Measurements from ENCODE around the gene TAS2R40.

DNA sequence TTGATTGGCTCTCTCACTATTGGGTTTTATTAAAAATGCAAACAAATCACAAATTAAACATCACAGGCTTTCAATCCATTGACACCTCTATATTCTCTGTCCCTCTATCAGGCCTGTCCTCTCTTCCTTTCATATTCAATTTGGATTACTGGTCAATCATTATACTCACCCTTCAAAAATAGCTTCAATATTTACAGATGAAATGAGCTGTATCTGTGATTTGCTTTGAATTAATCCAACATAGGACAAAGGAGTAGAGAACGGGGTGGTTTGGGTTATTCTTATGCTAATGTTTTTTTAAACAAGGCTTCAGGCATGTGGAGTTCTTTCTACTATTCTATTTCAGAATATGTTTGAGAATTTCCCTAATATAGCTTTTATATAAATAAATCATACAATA lies 36.3 kb upstream of the TAS2R40 start:
- TF ChIP-seq, protein P1, sequence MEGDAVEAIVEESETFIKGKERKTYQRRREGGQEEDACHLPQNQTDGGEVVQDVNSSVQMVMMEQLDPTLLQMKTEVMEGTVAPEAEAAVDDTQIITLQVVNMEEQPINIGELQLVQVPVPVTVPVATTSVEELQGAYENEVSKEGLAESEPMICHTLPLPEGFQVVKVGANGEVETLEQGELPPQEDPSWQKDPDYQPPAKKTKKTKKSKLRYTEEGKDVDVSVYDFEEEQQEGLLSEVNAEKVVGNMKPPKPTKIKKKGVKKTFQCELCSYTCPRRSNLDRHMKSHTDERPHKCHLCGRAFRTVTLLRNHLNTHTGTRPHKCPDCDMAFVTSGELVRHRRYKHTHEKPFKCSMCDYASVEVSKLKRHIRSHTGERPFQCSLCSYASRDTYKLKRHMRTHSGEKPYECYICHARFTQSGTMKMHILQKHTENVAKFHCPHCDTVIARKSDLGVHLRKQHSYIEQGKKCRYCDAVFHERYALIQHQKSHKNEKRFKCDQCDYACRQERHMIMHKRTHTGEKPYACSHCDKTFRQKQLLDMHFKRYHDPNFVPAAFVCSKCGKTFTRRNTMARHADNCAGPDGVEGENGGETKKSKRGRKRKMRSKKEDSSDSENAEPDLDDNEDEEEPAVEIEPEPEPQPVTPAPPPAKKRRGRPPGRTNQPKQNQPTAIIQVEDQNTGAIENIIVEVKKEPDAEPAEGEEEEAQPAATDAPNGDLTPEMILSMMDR (IDR thresholded peaks at IDR 0.05) = no peak
- TF ChIP-seq POLR2A (IDR thresholded peaks at IDR 0.05) (no peak), EP300 (IDR thresholded peaks at IDR 0.05) (no peak)

Measured in tibial nerve (tissue), 4 donors.